Measurements from ENCODE around the gene MYO1A.

The MYO1A gene

DNA sequence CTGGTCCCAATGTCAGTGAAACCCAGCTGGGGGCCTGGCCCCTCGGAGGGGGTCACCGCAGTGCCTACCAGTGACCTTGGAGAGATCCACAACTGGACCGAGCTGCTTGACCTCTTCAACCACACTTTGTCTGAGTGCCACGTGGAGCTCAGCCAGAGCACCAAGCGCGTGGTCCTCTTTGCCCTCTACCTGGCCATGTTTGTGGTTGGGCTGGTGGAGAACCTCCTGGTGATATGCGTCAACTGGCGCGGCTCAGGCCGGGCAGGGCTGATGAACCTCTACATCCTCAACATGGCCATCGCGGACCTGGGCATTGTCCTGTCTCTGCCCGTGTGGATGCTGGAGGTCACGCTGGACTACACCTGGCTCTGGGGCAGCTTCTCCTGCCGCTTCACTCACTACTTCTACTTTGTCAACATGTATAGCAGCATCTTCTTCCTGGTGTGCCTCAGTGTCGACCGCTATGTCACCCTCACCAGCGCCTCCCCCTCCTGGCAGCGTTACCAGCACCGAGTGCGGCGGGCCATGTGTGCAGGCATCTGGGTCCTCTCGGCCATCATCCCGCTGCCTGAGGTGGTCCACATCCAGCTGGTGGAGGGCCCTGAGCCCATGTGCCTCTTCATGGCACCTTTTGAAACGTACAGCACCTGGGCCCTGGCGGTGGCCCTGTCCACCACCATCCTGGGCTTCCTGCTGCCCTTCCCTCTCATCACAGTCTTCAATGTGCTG, 54.6 kb downstream of the MYO1A start:
- DNase-seq: no peak
- H3K27ac ChIP-seq (ENCODE audit: low read length): no peak overlapping the region
- H3K4me3 ChIP-seq (ENCODE audit: low read length): no peak overlapping the region
- H3K9me3 ChIP-seq (replicated peaks; ENCODE audit: insufficient read depth, low read length): no peaks in the 10 kb centered on the region
- H4K20me1 ChIP-seq (ENCODE audit: insufficient read depth, low read length): no peaks in the 10 kb centered on the region
- no peaks in the 10 kb centered on the region for H3K9me2 ChIP-seq (replicated peaks; ENCODE audit: insufficient read depth, low read length)
- peaks cover 22% of the 10 kb centered on the region for H3K79me2 ChIP-seq (ENCODE audit: low read length)
- no peak overlapping the region for H2AFZ ChIP-seq (ENCODE audit: low read length)
- peaks cover 17% of the 10 kb centered on the region for H3F3A ChIP-seq (ENCODE audit: insufficient read depth, low read length)
- H3K36me3 ChIP-seq (replicated peaks; ENCODE audit: insufficient read depth, low read length): no peaks in the 10 kb centered on the region
- TF ChIP-seq, protein P1, sequence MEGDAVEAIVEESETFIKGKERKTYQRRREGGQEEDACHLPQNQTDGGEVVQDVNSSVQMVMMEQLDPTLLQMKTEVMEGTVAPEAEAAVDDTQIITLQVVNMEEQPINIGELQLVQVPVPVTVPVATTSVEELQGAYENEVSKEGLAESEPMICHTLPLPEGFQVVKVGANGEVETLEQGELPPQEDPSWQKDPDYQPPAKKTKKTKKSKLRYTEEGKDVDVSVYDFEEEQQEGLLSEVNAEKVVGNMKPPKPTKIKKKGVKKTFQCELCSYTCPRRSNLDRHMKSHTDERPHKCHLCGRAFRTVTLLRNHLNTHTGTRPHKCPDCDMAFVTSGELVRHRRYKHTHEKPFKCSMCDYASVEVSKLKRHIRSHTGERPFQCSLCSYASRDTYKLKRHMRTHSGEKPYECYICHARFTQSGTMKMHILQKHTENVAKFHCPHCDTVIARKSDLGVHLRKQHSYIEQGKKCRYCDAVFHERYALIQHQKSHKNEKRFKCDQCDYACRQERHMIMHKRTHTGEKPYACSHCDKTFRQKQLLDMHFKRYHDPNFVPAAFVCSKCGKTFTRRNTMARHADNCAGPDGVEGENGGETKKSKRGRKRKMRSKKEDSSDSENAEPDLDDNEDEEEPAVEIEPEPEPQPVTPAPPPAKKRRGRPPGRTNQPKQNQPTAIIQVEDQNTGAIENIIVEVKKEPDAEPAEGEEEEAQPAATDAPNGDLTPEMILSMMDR (IDR thresholded peaks at IDR 0.05; ENCODE audit: low read length): no peak
- TF ChIP-seq EZH2phosphoT487 (IDR thresholded peaks at IDR 0.05; ENCODE audit: low read length): no peak
- H3K4me2 ChIP-seq (ENCODE audit: low read depth, low read length): no peak overlapping the region
- H3K4me1 ChIP-seq (ENCODE audit: low read length): peaks cover 33% of the 10 kb centered on the region
- H3K9ac ChIP-seq (ENCODE audit: low read length): no peak overlapping the region
- H3K27me3 ChIP-seq (replicated peaks; ENCODE audit: insufficient read depth, low read length): no peaks in the 10 kb centered on the region

DNA sequence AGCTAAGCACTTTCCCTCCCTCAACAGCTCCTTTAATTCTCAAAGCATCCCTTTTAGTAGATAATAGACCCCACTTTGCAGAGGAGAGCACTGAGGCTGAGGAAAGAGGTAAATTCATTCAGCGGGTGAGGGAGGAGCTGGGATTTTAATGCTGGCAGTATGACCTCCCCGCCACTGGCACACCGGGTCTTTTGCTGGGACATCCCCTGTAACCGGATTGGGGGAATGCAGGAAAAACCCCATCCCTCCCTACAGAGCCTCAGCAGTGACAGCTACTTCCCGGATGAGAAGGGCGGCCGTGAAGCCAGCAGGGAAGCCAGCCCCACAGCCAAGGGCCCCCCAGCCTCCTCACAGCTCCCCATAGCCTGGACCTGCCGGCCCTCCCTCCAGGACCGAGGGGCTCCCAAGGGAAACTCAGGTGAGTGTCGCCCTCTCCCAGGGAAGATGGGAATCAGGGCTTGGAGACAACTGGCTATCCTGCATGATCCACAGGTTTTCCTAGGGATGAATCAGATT, 55.6 kb downstream of the MYO1A start:
- H3K27ac ChIP-seq (ENCODE audit: low read length): no peak overlapping the region
- no peak overlapping the region for H2AFZ ChIP-seq (ENCODE audit: low read length)
- no peaks in the 10 kb centered on the region for H3K36me3 ChIP-seq (replicated peaks; ENCODE audit: insufficient read depth, low read length)
- H4K20me1 ChIP-seq (ENCODE audit: insufficient read depth, low read length): no peaks in the 10 kb centered on the region
- H3K9me2 ChIP-seq (replicated peaks; ENCODE audit: insufficient read depth, low read length): no peaks in the 10 kb centered on the region
- peaks cover 30% of the 10 kb centered on the region for H3K4me1 ChIP-seq (ENCODE audit: low read length)
- DNase-seq: no peak
- H3K9me3 ChIP-seq (replicated peaks; ENCODE audit: insufficient read depth, low read length): no peaks in the 10 kb centered on the region
- H3K4me2 ChIP-seq (ENCODE audit: low read depth, low read length): no peak overlapping the region
- H3K79me2 ChIP-seq (ENCODE audit: low read length): peaks cover 11% of the 10 kb centered on the region
- H3K9ac ChIP-seq (ENCODE audit: low read length): no peak overlapping the region
- H3K4me3 ChIP-seq (ENCODE audit: low read length): no peak overlapping the region
- H3F3A ChIP-seq (ENCODE audit: insufficient read depth, low read length): peaks cover 17% of the 10 kb centered on the region
- no peaks in the 10 kb centered on the region for H3K27me3 ChIP-seq (replicated peaks; ENCODE audit: insufficient read depth, low read length)
- TF ChIP-seq, protein P1 (IDR thresholded peaks at IDR 0.05; ENCODE audit: low read length): no peak
- TF ChIP-seq EZH2phosphoT487 (IDR thresholded peaks at IDR 0.05; ENCODE audit: low read length) (no peak), EZH2 (optimal IDR thresholded peaks at IDR 0.05; ENCODE audit: low read depth, low read length) (no peak)

DNA sequence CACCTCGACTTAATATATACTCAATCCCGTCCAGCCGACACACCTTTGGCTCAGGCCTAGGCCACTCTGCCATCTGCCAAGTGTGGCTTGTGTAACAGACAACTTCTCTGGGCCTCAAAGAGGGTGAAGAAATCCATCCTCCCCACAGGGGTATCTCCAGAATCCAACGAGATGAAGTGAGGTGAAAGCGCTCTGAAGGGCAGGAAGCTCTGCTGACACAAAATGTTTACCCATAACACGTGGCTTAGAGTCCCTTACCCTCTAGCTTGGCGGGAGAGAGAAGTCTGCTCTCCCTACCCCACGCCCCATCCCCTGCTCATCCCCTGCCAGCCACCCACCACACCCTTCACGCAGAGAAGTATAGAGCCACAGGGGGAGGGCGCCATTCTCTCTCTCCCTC, 56.6 kb downstream of the MYO1A start:
- peaks cover 22% of the 10 kb centered on the region for H3K4me1 ChIP-seq (ENCODE audit: low read length)
- H4K20me1 ChIP-seq (ENCODE audit: insufficient read depth, low read length): no peaks in the 10 kb centered on the region
- H3K79me2 ChIP-seq (ENCODE audit: low read length): peaks cover 6% of the 10 kb centered on the region
- H3K27me3 ChIP-seq (replicated peaks; ENCODE audit: insufficient read depth, low read length): no peaks in the 10 kb centered on the region
- H3K4me3 ChIP-seq (ENCODE audit: low read length): no peak overlapping the region
- no peak overlapping the region for H2AFZ ChIP-seq (ENCODE audit: low read length)
- TF ChIP-seq EZH2 (optimal IDR thresholded peaks at IDR 0.05; ENCODE audit: low read depth, low read length) (no peak), EZH2phosphoT487 (IDR thresholded peaks at IDR 0.05; ENCODE audit: low read length) (no peak)
- TF ChIP-seq, protein P1 (IDR thresholded peaks at IDR 0.05; ENCODE audit: low read length): no peak
- no peak overlapping the region for H3K27ac ChIP-seq (ENCODE audit: low read length)
- peaks cover 14% of the 10 kb centered on the region for H3F3A ChIP-seq (ENCODE audit: insufficient read depth, low read length)
- H3K36me3 ChIP-seq (replicated peaks; ENCODE audit: insufficient read depth, low read length): no peaks in the 10 kb centered on the region
- H3K9ac ChIP-seq (ENCODE audit: low read length): no peak overlapping the region
- H3K4me2 ChIP-seq (ENCODE audit: low read depth, low read length): no peak overlapping the region
- no peaks in the 10 kb centered on the region for H3K9me3 ChIP-seq (replicated peaks; ENCODE audit: insufficient read depth, low read length)
- H3K9me2 ChIP-seq (replicated peaks; ENCODE audit: insufficient read depth, low read length): no peaks in the 10 kb centered on the region
- DNase-seq: no peak

Data from MM.1S (cell line).